GM19395 (cell line): ENCODE results near the gene NDUFB2.
"Not testable (repeated sequence)": the region's sequence is repeated elsewhere in the genome, so short reads cannot be mapped to it uniquely, and the experiment has no call there.

Experiments used
- ATAC-seq: cut with Tn5 transposase; IDR thresholded peaks from one replicate; pipeline ENCODE4 v1.9.1; 2021; ENCODE audit warnings: mild to moderate bottlenecking, moderate library complexity; ENCODE audit not compliant: unreplicated experiment

The NDUFB2 gene

GRCh38 chr7:140734096-140734495 lies 37.6 kb downstream of the NDUFB2 start:
- ATAC-seq = no peak

DNA sequence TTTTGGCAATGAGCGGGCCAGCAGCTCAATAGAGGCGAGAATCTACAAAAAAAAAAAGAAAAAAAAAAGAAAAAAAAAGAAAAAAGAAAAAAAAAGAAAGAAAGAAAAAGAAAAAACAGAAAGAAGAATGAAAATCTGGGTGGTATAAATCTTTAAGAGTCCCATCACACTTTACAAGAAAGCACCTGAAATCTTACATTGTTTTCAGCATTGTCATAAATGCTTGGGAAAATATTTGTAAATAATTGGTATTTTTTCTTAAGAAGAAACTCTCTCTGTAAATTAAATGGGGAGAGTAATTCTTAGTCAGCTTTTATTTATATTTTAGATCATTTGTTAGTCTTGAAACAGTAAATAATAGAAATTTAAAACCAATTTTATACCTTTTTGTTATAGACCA lies 38.2 kb downstream of the NDUFB2 start:
- ATAC-seq = no peak

DNA sequence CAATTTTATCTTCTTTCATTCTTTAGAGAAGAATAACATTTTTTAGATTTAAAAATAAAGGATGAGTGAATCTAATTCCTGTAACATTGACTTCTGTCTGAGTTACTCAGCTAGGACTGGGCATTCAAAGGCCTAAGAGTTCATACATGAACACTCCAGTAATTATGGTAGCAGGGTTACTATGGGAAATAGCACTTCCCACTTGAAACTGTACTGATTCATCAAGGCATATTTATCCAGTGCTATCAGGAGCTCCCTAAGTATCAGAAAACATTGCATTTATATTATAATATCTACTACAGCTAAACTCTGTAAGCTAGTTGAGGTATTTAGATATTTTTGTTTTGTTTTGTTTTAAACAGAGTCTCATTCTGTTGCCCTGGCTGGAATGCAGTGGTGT lies 41.8 kb downstream of the NDUFB2 start:
- no peak for ATAC-seq

DNA sequence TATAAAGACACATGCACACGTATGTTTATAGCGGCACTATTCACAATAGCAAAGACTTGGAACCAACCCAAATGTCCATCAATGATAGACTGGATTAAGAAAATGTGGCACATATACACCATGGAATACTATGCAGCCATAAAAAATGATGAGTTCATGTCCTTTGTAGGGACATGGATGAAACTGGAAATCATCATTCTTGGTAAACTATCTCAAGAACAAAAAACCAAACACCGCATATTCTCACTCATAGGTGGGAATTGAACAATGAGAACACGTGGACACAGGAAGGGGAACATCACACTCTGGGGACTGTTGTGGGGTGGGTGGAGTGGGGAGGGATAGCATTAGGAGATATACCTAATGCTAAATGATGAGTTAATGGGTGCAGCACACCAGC lies 46.7 kb downstream of the NDUFB2 start:
- ATAC-seq = not testable (repeated sequence)

GRCh38 chr7:140744005-140744404 lies 47.5 kb downstream of the NDUFB2 start:
- no peak for ATAC-seq

DNA sequence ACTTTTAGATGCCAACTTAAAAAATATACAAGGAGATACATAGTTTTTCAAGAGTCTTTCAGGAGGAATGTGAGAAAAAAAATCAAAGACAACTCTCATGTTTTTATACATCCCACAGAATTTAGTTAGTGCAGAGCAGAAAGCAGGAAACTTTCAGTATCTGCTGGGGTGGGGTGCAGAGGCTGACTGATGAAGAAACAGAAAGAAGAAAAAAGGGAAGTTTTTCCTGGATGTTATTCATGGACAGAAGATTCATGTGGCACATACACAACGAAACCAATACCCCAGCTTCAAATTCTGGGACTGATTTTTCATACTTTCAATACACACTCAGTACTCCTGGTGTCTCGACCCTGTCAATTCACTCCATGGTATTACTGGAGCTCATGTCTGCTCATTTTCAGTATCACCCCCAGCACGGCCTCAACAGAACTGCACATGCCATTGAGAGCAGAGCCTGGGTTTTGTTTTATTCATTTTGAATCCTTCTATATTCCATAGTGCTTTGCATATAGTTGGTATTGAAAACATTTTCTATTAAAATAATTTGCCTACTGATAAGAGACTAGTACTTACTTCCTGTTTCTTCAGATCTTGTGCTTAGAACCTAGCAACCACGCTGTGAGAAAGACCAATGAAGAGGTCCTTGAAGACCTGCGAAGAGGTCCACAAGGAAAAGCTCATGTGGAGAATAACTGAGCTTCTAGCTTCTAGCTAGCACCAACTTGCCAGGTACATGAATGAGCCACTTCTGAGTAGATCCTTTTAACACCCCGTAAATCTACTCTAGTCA lies 49.0 kb downstream of the NDUFB2 start:
- no peak for ATAC-seq

- no peak for ATAC-seq
These were observed 50.2 kb downstream of the NDUFB2 start for GRCh38 chr7:140746751-140747150.

DNA sequence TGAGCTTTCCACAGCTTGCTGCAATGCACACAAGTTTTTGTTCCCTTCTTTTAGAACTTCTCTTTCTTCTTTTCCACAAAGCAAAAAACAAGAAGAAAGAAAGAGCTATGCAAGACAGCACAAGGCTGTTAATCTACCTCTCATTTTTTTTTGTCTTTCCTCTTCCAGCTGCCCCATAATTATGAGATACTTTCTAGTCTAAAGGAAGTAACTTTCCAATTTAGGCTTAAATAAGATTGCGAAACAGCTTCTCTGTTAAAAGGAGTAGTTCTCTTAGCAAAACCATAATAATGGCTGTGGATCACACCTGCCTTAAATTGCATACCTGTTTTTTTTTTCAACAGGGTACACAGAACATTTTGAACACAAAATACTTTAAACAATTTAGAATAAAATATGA lies 56.0 kb downstream of the NDUFB2 start:
- no peak for ATAC-seq

DNA sequence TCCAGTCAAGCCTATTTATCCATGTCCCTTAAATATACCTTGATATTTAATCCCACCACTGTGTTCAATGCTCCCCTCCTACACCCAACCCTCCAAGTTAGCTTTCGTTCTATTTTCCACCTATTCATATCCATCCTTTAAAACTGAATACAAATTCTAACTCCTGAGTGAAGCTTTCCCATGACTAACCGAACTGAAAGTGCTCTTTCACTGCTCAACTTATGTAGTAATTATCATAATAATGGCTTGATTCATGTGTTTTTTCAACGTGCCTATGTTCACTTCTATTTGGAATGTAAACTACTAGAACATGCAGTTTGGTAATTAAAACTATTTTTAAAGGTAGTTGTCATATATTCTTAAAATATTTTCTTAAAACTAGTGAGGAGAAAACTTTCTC lies 58.0 kb downstream of the NDUFB2 start:
- no peak for ATAC-seq
